ENCODE measurements around the gene PA2G4.
A peak's percentile ranks its signal among the peaks of the same experiment; 100 is the strongest.
"Not testable (repeated sequence)": the region's sequence is repeated elsewhere in the genome, so short reads cannot be mapped to it uniquely, and the experiment has no call there.

Gene PA2G4

GRCh38 chr12:56154818-56155217 is 50.5 kb downstream of the PA2G4 start:
- no peak for DNase-seq

- no peak for DNase-seq
Measured at GRCh38 chr12:56155256-56155845, 51.0 kb downstream of the PA2G4 start.

DNA sequence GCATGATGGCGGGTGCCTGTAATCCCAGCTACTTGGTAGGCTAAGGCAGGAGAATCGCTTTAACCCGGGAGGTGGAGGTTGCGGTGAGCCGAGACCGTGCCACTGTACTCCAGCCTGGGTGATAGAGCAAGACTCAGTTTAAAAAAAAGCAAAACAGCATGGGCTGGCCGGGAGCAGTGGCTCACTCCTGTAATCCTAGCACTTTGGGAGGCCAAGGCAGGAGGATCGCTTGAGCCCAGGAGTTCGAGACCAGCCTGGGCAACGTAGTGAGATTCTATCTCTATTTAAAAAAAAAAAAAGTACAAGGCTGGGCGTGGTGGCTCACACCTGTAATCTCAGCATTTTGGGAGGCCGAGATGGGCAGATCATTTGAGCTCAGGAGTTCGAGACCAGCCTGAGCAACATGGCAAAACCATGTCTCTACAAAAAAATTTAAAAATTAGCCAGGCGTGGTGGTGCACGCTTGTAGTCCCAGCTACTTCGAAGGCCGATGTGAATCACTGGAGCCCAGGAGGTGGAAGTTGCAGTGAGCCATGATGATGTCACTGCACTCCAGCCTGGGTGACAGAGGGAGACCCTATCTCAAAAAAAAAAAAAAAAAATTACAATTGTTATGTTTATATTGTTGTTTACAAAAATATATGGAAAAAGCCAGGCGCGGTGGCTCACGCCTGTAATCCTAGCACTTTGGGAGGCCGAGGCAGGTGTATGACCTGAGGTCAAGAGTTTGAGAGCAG is 52.3 kb downstream of the PA2G4 start:
- DNase-seq, result not testable (repeated sequence)

DNA sequence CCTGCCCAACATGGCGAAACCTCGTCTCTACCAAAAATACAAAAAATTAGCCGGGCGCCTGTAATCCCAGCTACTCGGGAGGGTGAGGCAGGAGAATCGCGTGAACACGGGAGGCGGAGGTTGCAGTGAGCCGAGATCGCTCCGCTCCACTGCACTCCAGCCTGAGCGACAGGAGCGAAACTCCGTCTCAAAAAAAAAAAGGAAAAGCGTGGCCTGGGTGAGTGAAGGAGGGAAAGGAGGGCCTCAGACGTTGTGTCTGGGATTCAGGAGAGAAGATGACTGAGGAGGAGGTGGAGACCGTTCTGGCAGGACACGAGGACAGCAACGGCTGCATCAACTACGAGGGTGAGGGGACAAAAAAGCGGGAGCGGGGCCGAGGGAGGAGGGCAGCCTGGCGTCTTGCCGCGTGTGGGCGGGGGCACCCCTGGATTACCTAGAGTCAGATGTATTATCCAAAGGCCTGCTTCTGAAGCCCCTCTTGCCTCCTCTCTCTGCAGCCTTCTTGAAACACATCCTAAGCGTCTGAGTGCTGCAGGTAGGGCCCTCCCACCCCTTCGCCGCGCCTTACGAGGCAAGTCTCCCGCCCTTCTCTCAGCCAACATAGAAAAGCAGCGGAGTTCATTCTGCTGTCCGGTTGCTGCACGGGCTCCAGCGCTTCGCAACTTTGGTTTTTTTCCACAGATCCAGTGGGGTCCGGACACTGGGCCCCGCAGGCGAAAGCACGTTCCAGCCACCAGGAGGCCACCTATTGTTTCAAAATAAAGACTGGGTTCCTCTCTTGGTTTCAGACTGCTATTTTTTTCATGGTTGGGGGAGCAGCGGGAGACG is 53.1 kb downstream of the PA2G4 start:
- peak; percentile 84 for DNase-seq

GRCh38 chr12:56158029-56158925 is 53.9 kb downstream of the PA2G4 start, which contains the start of gene MYL6:
Gene MYL6, plus strand, starts transcription at chr12:56158359. Its CDS starts 43 bp downstream, at chr12:56158402.
- DNase-seq, result peak; percentile 91

GRCh38 chr12:56158926-56159461 is 54.6 kb downstream of the PA2G4 start:
- DNase-seq, result peak; percentile 44

GRCh38 chr12:56159482-56160192 is 55.3 kb downstream of the PA2G4 start:
- DNase-seq, result no peak

GRCh38 chr12:56160193-56160763 is 55.9 kb downstream of the PA2G4 start:
- no peak for DNase-seq

GRCh38 chr12:56160894-56161689 is 56.7 kb downstream of the PA2G4 start:
- no peak for DNase-seq

GRCh38 chr12:56161690-56162351 is 57.5 kb downstream of the PA2G4 start:
- DNase-seq, result no peak

GRCh38 chr12:56162468-56163290 is 58.3 kb downstream of the PA2G4 start:
- DNase-seq, result no peak

Data from NCI-H1105 treated with DMSO at 0.1 percent for 48 hours (cell line).